Endothelial cell of hepatic sinusoid (primary cell): Measurements from ENCODE around the gene NDRG3.

ENCODE experiments used
- in situ Hi-C: cut with HindIII; loops from 2 replicates; pipeline ENCODE4 v1.10.0; 2017; ENCODE audit warnings: low sequenced_read_pairs

Gene NDRG3

GRCh38 chr20:36761125-36761524, 15.2 kb upstream of the NDRG3 start:
- in situ Hi-C loops = no loop called here

GRCh38 chr20:36760647-36761046, 14.8 kb upstream of the NDRG3 start:
- in situ Hi-C loops = no loop called here

- in situ Hi-C loops = no loop called here
These were observed 12.4 kb upstream of the NDRG3 start for GRCh38 chr20:36758276-36758675.

GRCh38 chr20:36756496-36756895, 10.6 kb upstream of the NDRG3 start:
- in situ Hi-C loops = no loop called here

- in situ Hi-C loops = loop anchor here (5.0 kb wide), 2 partner anchors 48 to 108 kb away; a partner anchor contains a TSS
These were observed 8.8 kb upstream of the NDRG3 start for GRCh38 chr20:36754656-36755222.

- in situ Hi-C loops = loop anchor here (5.0 kb wide), 2 partner anchors 50 to 110 kb away; a partner anchor contains a TSS
These were observed 6.7 kb upstream of the NDRG3 start for GRCh38 chr20:36752582-36752981.

GRCh38 chr20:36745234-36745926, 510 bp downstream of the NDRG3 start:
- in situ Hi-C loops = no loop called here

GRCh38 chr20:36744764-36745191, 1.1 kb downstream of the NDRG3 start:
- in situ Hi-C loops = no loop called here

- in situ Hi-C loops = no loop called here
These were observed 1.6 kb downstream of the NDRG3 start for GRCh38 chr20:36744243-36744642.

- in situ Hi-C loops = no loop called here
These were observed 3.3 kb downstream of the NDRG3 start for GRCh38 chr20:36742558-36742957.

GRCh38 chr20:36741072-36741471, 4.8 kb downstream of the NDRG3 start:
- in situ Hi-C loops = no loop called here

- in situ Hi-C loops = no loop called here
These were observed 8.7 kb downstream of the NDRG3 start for GRCh38 chr20:36737183-36737499.

GRCh38 chr20:36736451-36737182, 9.3 kb downstream of the NDRG3 start:
- in situ Hi-C loops = no loop called here

- in situ Hi-C loops = no loop called here
These were observed 13.4 kb downstream of the NDRG3 start for GRCh38 chr20:36732456-36732855.

GRCh38 chr20:36728986-36729385, 16.9 kb downstream of the NDRG3 start:
- in situ Hi-C loops = no loop called here

GRCh38 chr20:36726168-36726567, 19.7 kb downstream of the NDRG3 start:
- in situ Hi-C loops = no loop called here

GRCh38 chr20:36720510-36720909, 25.4 kb downstream of the NDRG3 start:
- in situ Hi-C loops = no loop called here

- in situ Hi-C loops = no loop called here
These were observed 28.2 kb downstream of the NDRG3 start for GRCh38 chr20:36717657-36718056.

- in situ Hi-C loops = no loop called here
These were observed 28.9 kb downstream of the NDRG3 start for GRCh38 chr20:36717021-36717420.

- in situ Hi-C loops = no loop called here
These were observed 33.1 kb downstream of the NDRG3 start for GRCh38 chr20:36712775-36713174.

GRCh38 chr20:36709126-36709525, 36.8 kb downstream of the NDRG3 start:
- in situ Hi-C loops = no loop called here

- in situ Hi-C loops = loop anchor here (5.0 kb wide), 1 partner anchor 61 kb away; no protein-coding TSS in a partner anchor
These were observed 42.4 kb downstream of the NDRG3 start for GRCh38 chr20:36703530-36703929.
